COLO668 (cell line): ENCODE data around the gene CHST13.

Source experiments
- DNase-seq: peaks from one replicate; lab custom pipeline; 2025; ENCODE audit not compliant: unreplicated experiment; lab: John Stamatoyannopoulos, UW

The CHST13 gene

GRCh38 chr3:126553284-126554084 lies 29.5 kb downstream of the CHST13 start:
- DNase-seq: no peak

- DNase-seq: no peak
These were observed 30.9 kb downstream of the CHST13 start for GRCh38 chr3:126554560-126555525.

- DNase-seq: no peak
These were observed 32.1 kb downstream of the CHST13 start for GRCh38 chr3:126555795-126556636.

GRCh38 chr3:126556637-126557414 lies 32.9 kb downstream of the CHST13 start:
- no peak for DNase-seq

- DNase-seq: no peak
These were observed 33.4 kb downstream of the CHST13 start for GRCh38 chr3:126557415-126557745.

- no peak for DNase-seq
These were observed 33.8 kb downstream of the CHST13 start for GRCh38 chr3:126557761-126558160.

- DNase-seq: no peak
These were observed 34.5 kb downstream of the CHST13 start, which contains the start of gene C3orf22 for GRCh38 chr3:126558336-126559071. Gene C3orf22, minus strand, starts transcription at chr3:126558932. Its CDS starts 5,542 bp downstream, at chr3:126553390.

GRCh38 chr3:126562737-126563276 lies 38.9 kb downstream of the CHST13 start:
- no peak for DNase-seq

GRCh38 chr3:126567696-126568438 lies 43.9 kb downstream of the CHST13 start:
- no peak for DNase-seq

- no peak for DNase-seq
These were observed 44.9 kb downstream of the CHST13 start for GRCh38 chr3:126568776-126569342.

- no peak for DNase-seq
These were observed 45.5 kb downstream of the CHST13 start for GRCh38 chr3:126569390-126569975.

GRCh38 chr3:126570103-126570541 lies 46.2 kb downstream of the CHST13 start:
- no peak for DNase-seq

- no peak for DNase-seq
These were observed 47.1 kb downstream of the CHST13 start for GRCh38 chr3:126571078-126571477.

GRCh38 chr3:126573492-126574117 lies 49.6 kb downstream of the CHST13 start:
- DNase-seq: no peak

GRCh38 chr3:126577261-126577660 lies 53.3 kb downstream of the CHST13 start:
- no peak for DNase-seq

- DNase-seq: no peak
These were observed 54.7 kb downstream of the CHST13 start for GRCh38 chr3:126578702-126579101.

GRCh38 chr3:126580746-126581145 lies 56.8 kb downstream of the CHST13 start:
- no peak for DNase-seq
